A549 (cell line): Measurements from ENCODE around the gene UBQLN2.

ENCODE experiments used
- CHD2 ChIP-seq: fragments of 150-350 bp; IDR thresholded peaks from 2 replicates; pipeline ENCODE4 v1.6.1; 2014; ENCODE audit warnings: low read length; ENCODE audit not compliant: partially characterized antibody
- CTCF ChIP-seq: fragments of >200 bp; sonication (Bioruptor Twin); formaldehyde crosslinking; IDR thresholded peaks from 3 replicates; pipeline ENCODE4 v1.5.1; 2016
- KDM5A ChIP-seq: fragments of 200-600 bp; sonication (generic); IDR thresholded peaks from 2 replicates; pipeline ENCODE4 v1.6.1; 2016; ENCODE audit warnings: antibody characterized with exemption, mild to moderate bottlenecking
- MAX ChIP-seq: IDR thresholded peaks from 2 replicates; pipeline ENCODE4 v1.6.1; 2012
- MAZ ChIP-seq: fragments of 150-350 bp; IDR thresholded peaks from 2 replicates; pipeline ENCODE4 v1.6.1; 2014; ENCODE audit warnings: antibody characterized with exemption, low read depth, low read length, borderline replicate concordance
- MYC ChIP-seq: IDR thresholded peaks from 2 replicates; pipeline ENCODE4 v1.6.1; 2012; ENCODE audit warnings: mild to moderate bottlenecking, inconsistent platforms, low read length, improper control_type of control experiment, borderline replicate concordance
- POLR2A ChIP-seq: IDR thresholded peaks from 2 replicates; pipeline ENCODE4 v1.6.1; 2012; ENCODE audit warnings: mild to moderate bottlenecking, low read length
- SMC3 ChIP-seq: fragments of >200 bp; sonication (Bioruptor Twin); formaldehyde crosslinking; IDR thresholded peaks from 3 replicates; pipeline ENCODE4 v1.6.1; 2018; ENCODE audit warnings: inconsistent platforms
- ZFP36 ChIP-seq: fragments of 450-650 bp; IDR thresholded peaks from 2 replicates; pipeline ENCODE4 v1.6.1; 2014; ENCODE audit warnings: borderline replicate concordance; ENCODE audit not compliant: partially characterized antibody

- TF ChIP-seq MAX (no peak), POLR2A (no peak), CHD2 (no peak), CTCF (no peak), ZFP36 (no peak), MAZ (no peak), MYC (no peak), KDM5A (no peak), SMC3 (no peak)
Measured at GRCh38 chrX:56564921-56565840, 1.8 kb downstream of the UBQLN2 start.
